Large intestine (tissue), 3 donors: ENCODE results near the gene C4BPB. TPM values are rescaled to one million over a fixed set of nuclear protein-coding genes. Genes with fewer than 3 reads are reported as not detected.
A peak's percentile ranks its signal among the peaks of the same experiment; 100 is the strongest.

ENCODE experiments used
- DNase-seq, 2 donors: peaks; one replicate each; pipeline versions ENCODE4 v3.0.0 to v3.0.0-alpha.2; 2013
- H3K27ac ChIP-seq: one replicate; pipeline ENCODE4 v1.5.1; 2013; ENCODE audit warnings: low read length
- H3K27me3 ChIP-seq: 2 replicates; pipeline ENCODE4 v1.6.1; 2013; ENCODE audit warnings: low read length; ENCODE audit not compliant: control insufficient read depth, insufficient read depth
- H3K36me3 ChIP-seq: 2 replicates; pipeline ENCODE4 v1.6.1; 2013; ENCODE audit warnings: low read length; ENCODE audit not compliant: control insufficient read depth, insufficient read depth
- H3K4me1 ChIP-seq: one replicate; pipeline ENCODE4 v1.6.1; 2013; ENCODE audit warnings: low read length; ENCODE audit not compliant: control insufficient read depth, insufficient read depth
- H3K4me3 ChIP-seq: one replicate; pipeline ENCODE4 v1.5.1; 2013; ENCODE audit warnings: low read length
- H3K9me3 ChIP-seq: one replicate; pipeline ENCODE4 v1.6.1; 2013; ENCODE audit warnings: mild to moderate bottlenecking, low read depth, low read length, moderate library complexity; ENCODE audit not compliant: control insufficient read depth
- WGBS: methylation state at CpG from one replicate; pipeline ENCODE4 v1.1.5; 2013; ENCODE audit warnings: low lambda C conversion rate; ENCODE audit not compliant: insufficient coverage; 5-methylcytosine and 5-hydroxymethylcytosine counted together
- polyA plus RNA-seq: library from polyadenylated mRNA; unstranded; fragments of 120-200 nt; gene quantifications from one replicate; pipeline ENCODE4 v1.2.1, GENCODE V29; 2013

Gene C4BPB
- polyA plus RNA-seq, 1 donor, result 0.48 TPM

DNA sequence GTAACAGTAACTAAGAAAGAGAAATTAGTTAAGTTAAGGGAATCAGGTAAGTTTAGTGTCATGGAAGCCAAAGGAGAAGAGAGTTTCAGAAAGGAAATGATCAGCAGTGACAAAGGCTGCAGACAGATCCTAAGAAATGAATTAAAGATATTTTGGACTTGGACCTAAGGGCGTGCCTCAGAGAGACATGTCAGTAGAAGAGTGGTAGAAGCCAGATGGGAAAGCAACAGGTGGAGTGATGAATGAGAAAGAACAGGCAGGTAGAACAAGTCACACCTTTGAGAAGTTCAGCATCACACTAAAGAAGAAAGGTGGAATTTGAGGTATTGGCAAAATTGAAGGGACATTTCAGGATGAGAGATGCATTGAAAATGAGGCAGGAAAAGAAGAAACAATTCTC, 14.0 kb downstream of the C4BPB start:
- WGBS, result no CpG with 5 or more reads among the region's 1 CpG

DNA sequence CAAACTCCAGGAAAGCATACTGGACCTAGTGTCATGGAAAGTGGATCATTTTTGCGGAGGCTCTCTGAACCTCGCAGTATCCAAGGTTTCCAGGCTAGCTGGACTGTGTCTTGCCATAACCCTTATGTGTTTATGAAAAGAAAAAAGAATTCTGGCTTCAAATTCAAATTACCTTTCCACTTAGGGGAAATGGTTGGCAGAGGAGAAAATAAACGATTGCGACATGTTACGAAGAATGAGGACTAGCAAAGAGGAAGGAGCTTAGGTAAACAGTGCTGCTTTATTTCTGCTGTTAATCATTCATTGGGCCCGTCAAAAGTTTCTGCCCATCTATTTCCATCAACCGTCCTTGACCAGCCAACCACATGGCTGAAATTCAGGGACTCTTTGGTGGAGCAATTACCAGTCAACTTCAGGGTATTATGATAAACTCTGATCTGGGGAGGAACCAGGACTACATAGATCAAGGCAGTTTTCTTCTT, 15.3 kb downstream of the C4BPB start, which contains the start of gene C4BPA:
C4BPA (plus strand) TSS at position 342 of the 482 bp plus-strand sequence. CDS start 8,793 bp downstream, outside the sequence.
- DNase-seq, result peak in 1 of 2 donors; percentile 9
- H3K9me3 ChIP-seq, result no peaks in the 10 kb centered on the region
- H3K27me3 ChIP-seq, result no peaks in the 10 kb centered on the region
- H3K27ac ChIP-seq, result peak within 1 kb of the TSS; percentile 12
- 74% methylated on average over 3 of the region's 7 CpGs for WGBS
- H3K4me1 ChIP-seq, result no peaks in the 10 kb centered on the region
- no peak within 1 kb of the TSS for H3K4me3 ChIP-seq
- no peaks in the 10 kb centered on the region for H3K36me3 ChIP-seq

More for the DNA sequence above, 14.0 kb downstream of the C4BPB start:
- H3K36me3 ChIP-seq, result no peaks in the 10 kb centered on the region
- H3K27me3 ChIP-seq, result no peaks in the 10 kb centered on the region
- DNase-seq, result no peak
- H3K27ac ChIP-seq, result no peak overlapping the region
- no peaks in the 10 kb centered on the region for H3K4me1 ChIP-seq
- H3K9me3 ChIP-seq, result no peaks in the 10 kb centered on the region
- no peak overlapping the region for H3K4me3 ChIP-seq

DNA sequence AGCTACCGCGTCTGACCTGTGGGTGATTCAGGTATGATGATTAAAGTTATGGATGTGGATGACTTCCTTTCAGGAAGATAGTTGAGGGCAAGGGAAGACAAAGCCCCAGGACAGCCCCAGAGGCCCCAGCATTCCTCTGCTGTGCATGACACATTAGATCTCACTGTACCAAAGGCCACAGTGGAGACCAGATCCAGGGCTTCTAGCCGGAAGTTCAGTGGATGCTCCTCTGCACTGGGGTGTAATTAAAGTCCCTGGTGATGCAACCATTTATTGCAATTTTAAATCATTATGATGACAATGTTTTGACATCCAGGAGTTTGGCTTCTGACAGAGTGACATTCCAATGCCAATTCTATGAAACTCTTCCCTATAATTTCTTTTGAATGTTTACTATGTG, 20.3 kb downstream of the C4BPB start:
- no peaks in the 10 kb centered on the region for H3K27me3 ChIP-seq

DNA sequence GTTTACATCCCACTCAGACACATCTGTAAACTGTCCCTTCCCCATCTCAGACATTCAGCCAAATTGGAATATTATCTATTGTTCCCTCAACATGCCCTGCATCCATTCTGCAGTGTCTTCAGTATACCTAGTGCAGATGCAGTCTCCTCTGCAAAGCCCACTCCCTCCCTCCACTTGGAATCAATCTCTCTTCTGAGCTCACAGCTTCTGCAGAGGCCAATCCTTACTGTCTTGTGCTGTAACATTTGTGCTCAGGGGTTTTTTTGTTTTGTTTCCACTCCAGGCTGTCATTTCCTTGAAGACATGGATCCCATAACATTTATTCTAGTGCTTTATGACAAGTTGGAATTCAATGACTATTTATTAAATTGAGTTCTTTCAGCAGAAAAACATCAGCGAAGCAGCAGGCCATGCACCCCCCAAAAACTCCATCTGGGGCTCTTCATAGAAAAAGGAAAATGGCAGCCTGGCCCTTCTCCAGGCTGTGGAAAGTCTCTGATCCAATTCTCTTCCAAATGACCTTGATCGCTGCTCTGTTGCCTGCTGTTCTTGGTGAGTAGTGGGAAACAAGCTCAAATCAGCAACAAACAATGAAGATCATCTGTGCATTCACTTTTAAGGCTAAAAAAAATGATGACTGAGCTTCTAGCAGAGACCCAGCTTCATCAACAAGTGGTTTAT, 24.1 kb downstream of the C4BPB start:
- Histone ChIP-seq H3K9me3 (no peaks in the 10 kb centered on the region), H3K27me3 (no peaks in the 10 kb centered on the region), H3K4me1 (no peaks in the 10 kb centered on the region), H3K4me3 (no peak overlapping the region), H3K36me3 (no peaks in the 10 kb centered on the region), H3K27ac (no peak overlapping the region)
- DNase-seq, result no peak
- WGBS, result no CpG with 5 or more reads among the region's 2 CpGs

More for the DNA sequence above, 20.3 kb downstream of the C4BPB start:
- Histone ChIP-seq H3K27ac (no peak overlapping the region), H3K9me3 (no peaks in the 10 kb centered on the region), H3K36me3 (no peaks in the 10 kb centered on the region), H3K4me3 (no peak overlapping the region), H3K4me1 (no peaks in the 10 kb centered on the region)
- DNase-seq, result peak; percentile 61 to 67
- WGBS, result no CpG with 5 or more reads among the region's 3 CpGs

DNA sequence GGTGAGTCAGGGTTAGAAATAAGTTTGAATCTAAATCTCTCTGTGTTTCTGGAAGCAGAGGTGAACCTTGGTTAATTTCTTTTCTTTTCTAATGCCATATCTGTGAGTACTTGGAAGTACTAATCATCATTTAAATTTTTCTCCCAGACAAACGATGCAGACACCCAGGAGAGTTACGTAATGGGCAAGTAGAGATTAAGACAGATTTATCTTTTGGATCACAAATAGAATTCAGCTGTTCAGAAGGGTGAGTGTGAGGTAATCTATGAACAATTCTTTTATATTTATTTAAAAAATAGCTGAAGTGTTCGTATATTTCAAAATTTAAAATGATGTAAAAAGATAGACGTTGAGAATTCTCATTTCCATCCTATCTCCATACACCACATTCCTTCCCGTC, 26.6 kb downstream of the C4BPB start:
- no peaks in the 10 kb centered on the region for H3K36me3 ChIP-seq
- H3K9me3 ChIP-seq, result no peaks in the 10 kb centered on the region
- H3K27me3 ChIP-seq, result no peaks in the 10 kb centered on the region
- WGBS, result 100% methylated on average over 2 of the region's 5 CpGs
- no peak for DNase-seq
- H3K4me3 ChIP-seq, result no peak overlapping the region
- H3K4me1 ChIP-seq, result no peaks in the 10 kb centered on the region
- no peak overlapping the region for H3K27ac ChIP-seq

DNA sequence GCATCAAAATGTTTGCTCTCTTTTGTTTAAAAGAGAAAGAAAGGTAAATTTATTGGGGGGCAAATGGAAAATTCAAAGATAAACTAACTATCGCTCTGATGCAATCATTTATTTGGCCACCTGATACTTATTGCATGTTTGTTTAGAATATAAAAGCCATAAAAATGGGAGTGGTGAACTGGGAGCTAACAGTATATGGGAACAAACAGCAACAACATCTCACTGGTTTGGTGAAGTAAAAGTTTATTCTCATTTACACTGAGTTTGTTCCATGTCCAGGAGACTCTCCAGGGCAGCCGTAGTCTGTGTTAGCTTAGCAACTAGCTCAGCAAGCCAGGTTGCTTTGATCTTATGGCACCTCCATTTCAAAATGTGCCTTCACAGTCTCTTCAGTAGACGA, 35.7 kb downstream of the C4BPB start:
- H3K9me3 ChIP-seq, result peaks cover 3% of the 10 kb centered on the region
- 40% methylated on average over 1 of the region's 3 CpGs for WGBS
- no peak for DNase-seq
- H3K4me1 ChIP-seq, result no peaks in the 10 kb centered on the region
- no peaks in the 10 kb centered on the region for H3K36me3 ChIP-seq
- H3K27ac ChIP-seq, result no peak overlapping the region
- no peak overlapping the region for H3K4me3 ChIP-seq
- no peaks in the 10 kb centered on the region for H3K27me3 ChIP-seq

DNA sequence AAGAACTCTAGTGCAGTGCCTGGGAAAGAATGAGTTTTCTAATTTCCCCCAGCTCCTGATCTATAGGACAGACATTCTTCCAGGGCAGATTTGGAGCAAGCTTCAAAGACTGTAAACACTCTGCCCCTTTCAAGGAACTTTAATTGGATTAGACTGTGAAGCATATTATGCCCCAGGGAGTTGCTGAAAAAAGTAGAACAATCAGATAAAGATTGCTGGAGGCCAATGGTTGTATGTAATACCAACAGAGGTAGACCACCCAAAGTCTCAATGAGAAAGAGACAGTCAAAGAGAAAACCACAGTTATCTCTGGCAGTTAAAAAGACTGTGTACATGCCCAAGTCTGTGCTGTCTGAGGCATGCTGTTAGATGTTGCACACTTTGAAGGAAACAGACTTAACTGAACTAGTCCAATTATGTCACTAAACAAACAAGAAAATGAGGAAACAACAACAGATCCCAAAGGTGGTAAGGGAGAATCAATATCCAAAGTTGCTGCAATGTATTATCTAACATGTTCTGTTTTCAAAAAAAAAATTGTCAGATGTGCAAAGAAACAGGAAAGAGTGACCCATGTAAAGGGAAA, 39.8 kb downstream of the C4BPB start:
- Histone ChIP-seq H3K27me3 (no peaks in the 10 kb centered on the region), H3K4me3 (no peak overlapping the region), H3K36me3 (no peaks in the 10 kb centered on the region), H3K9me3 (peaks cover 6% of the 10 kb centered on the region), H3K27ac (no peak overlapping the region), H3K4me1 (no peaks in the 10 kb centered on the region)
- DNase-seq, result no peak

DNA sequence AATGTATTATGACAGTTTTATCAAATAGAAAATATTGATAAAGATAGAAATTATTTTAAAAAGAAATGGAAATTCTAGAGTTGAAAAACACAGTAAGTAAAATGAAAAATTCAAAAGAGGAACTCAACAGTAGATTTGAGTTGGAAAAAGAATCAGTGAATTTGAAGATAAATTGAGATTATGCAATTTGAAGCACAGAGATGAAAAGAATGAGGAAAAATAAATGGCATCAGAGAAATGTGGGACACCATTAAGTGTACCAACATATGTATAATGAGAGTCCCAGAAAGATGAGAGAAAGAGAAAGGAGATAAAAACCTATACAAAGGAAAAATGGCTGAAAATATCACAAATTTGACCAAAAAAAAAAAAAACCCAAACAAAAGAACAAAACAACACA, 40.4 kb downstream of the C4BPB start:
- H3K27me3 ChIP-seq, result no peaks in the 10 kb centered on the region
- no peak for DNase-seq
- no peaks in the 10 kb centered on the region for H3K36me3 ChIP-seq
- H3K4me3 ChIP-seq, result no peak overlapping the region
- peaks cover 6% of the 10 kb centered on the region for H3K9me3 ChIP-seq
- no peaks in the 10 kb centered on the region for H3K4me1 ChIP-seq
- H3K27ac ChIP-seq, result no peak overlapping the region

DNA sequence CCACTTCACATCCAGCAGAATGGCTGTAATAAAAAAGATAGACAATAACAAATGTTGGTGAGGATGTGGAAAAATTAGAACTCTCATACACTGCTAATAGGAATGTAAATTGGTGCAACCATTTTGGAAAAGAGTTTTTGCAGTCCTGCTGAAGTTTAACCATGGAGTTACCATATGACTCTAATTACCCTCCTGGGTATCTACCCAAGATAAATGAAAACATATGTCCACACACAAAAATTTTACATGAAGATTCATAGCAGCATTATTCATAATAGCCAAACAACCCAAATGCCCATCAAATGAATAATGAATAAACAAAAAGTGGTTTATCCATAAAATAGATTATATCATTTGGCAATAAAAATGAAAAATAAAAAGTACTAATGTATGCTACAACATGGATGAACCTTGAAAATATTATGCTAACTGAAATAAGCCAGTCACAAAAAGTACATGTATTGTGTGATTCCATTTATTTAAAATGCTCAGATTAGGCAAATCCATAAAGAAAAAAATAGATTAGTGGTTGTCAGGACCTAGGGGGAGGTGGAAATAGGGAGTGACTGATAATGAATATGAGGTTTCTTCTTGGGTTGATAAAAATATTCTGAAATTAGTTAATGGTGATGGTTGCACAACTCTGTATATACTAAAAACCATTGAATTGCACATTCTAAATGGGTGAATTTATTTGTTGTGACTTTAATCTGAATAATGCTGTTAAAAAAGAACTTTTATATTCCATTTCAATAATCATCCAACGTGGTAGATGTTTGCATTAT, 41.8 kb downstream of the C4BPB start:
- Histone ChIP-seq H3K4me1 (no peaks in the 10 kb centered on the region), H3K27ac (no peak overlapping the region), H3K27me3 (no peaks in the 10 kb centered on the region), H3K36me3 (no peaks in the 10 kb centered on the region), H3K9me3 (peaks cover 6% of the 10 kb centered on the region), H3K4me3 (no peak overlapping the region)
- WGBS, result 57% methylated on average over 1 of the region's 1 CpG
- no peak for DNase-seq

DNA sequence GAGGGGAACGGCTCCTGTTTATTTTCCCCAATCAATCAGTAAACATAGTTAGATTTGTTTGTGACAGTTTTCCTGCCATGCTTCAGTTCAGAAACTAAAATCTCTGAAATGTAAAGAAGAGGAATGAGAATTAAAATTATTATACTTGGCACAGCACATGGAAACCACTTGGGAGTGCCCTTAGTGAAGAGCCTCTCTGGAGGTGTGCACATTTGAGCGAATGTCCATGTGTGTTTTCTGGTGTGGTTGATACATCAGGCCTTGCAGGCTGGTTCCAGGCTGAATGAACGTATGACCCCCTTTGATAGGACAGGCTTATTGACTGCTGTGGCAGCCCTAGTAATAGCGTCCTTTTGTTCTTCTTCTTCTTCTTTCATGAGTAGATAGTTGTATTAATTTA, 42.5 kb downstream of the C4BPB start:
- H3K36me3 ChIP-seq, result no peaks in the 10 kb centered on the region
- H3K4me1 ChIP-seq, result no peaks in the 10 kb centered on the region
- H3K27ac ChIP-seq, result no peak overlapping the region
- DNase-seq, result no peak
- no peak overlapping the region for H3K4me3 ChIP-seq
- H3K27me3 ChIP-seq, result no peaks in the 10 kb centered on the region
- WGBS, result 80% methylated on average over 2 of the region's 4 CpGs
- H3K9me3 ChIP-seq, result peaks cover 6% of the 10 kb centered on the region
